HAP-1 (cell line): Measurements from ENCODE around the gene HINT3.
A peak's percentile ranks its signal among the peaks of the same experiment; 100 is the strongest.
"Not testable (repeated sequence)": the region's sequence is repeated elsewhere in the genome, so short reads cannot be mapped to it uniquely, and the experiment has no call there.

Experiments
- DNase-seq, 2 experiments: peaks; one replicate each; pipeline ENCODE4 v3.0.0-alpha.2; 2016 to 2020; ENCODE audit warnings: low spot score in 2 of 2
- H3K27me3 ChIP-seq: fragments of 250-450 bp; sonication (Bioruptor Pico); 2 replicates; pipeline ENCODE4 v1.5.1; 2020; ENCODE audit warnings: low read depth, mild to moderate bottlenecking, moderate library complexity
- H3K36me3 ChIP-seq: fragments of 250-450 bp; sonication (Bioruptor Pico); replicated peaks from 2 replicates; pipeline ENCODE4 v1.5.1; 2020; ENCODE audit warnings: mild to moderate bottlenecking
- H3K4me1 ChIP-seq: fragments of 250-450 bp; sonication (Bioruptor Pico); 2 replicates; pipeline ENCODE4 v1.5.1; 2020; ENCODE audit warnings: mild to moderate bottlenecking
- H3K4me3 ChIP-seq: fragments of 250-450 bp; sonication (Bioruptor Pico); 2 replicates; pipeline ENCODE4 v1.5.1; 2020; ENCODE audit warnings: mild to moderate bottlenecking, moderate library complexity
- H3K9me3 ChIP-seq: fragments of 250-450 bp; sonication (Bioruptor Pico); 2 replicates; pipeline ENCODE4 v1.5.1; 2020; ENCODE audit warnings: mild to moderate bottlenecking, moderate library complexity
- in situ Hi-C: fragments of 300-500 bp; cut with MboI; formaldehyde crosslinking; loops from 3 replicates; pipeline ENCODE4 v1.14.3; 2020; ENCODE audit warnings: low sequenced_read_pairs, inconsistent platforms, mixed read lengths

The HINT3 gene

DNA sequence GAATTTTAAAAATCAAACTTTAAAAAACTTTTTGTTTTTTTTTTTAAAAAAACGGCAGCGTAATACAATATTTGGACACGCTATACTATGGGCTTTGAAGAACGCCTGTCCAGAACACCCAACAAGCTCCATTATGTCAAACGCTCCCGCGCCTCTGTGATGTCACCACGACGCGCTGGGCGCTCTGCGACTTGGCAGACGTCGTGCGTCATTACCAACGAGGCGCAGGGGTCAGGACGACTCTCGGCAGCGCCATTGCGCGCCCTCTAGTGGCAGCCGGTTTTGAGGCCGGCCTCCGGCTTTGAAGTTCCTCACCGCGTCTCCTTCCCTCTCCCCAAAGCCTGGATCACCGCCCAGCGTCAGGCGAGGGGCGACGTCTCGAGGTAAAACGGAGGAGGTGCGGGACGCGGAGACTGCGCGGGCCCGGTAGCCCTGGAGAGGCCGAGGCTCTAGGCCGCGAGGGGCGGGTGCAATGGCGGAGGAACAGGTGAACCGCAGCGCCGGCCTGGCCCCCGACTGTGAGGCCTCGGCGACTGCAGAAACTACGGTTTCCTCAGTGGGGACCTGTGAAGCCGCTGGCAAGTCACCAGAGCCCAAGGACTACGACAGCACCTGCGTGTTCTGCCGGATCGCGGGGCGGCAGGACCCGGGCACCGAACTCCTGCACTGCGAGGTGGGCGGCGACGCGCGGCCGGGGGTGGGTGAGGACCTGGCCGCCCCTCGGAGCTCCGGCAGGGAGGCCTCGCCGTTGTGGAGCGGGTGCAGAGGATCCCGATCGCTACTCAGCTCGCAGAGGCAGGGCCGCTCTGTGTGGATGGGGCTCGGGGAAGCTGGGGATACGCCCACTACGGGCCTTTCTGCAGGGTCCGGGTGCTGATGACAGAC is at the start of gene HINT3:
Gene HINT3, plus strand, starts transcription at position 265 of the 885 bp plus-strand sequence. Its CDS starts 208 bp downstream, at position 473.
- DNase-seq: peak; percentile 92 to 99
- in situ Hi-C loops: loop anchor here (10.0 kb wide), 1 partner anchor 172 kb away; no protein-coding TSS in a partner anchor
- Histone ChIP-seq H3K36me3 (no peaks in the 10 kb centered on the region; the same call in 1 of the 2 replicates), H3K4me1 (peaks cover 12% of the 10 kb centered on the region), H3K4me3 (peak within 1 kb of the TSS; percentile 79), H3K9me3 (no peaks in the 10 kb centered on the region), H3K27me3 (no peaks in the 10 kb centered on the region)

DNA sequence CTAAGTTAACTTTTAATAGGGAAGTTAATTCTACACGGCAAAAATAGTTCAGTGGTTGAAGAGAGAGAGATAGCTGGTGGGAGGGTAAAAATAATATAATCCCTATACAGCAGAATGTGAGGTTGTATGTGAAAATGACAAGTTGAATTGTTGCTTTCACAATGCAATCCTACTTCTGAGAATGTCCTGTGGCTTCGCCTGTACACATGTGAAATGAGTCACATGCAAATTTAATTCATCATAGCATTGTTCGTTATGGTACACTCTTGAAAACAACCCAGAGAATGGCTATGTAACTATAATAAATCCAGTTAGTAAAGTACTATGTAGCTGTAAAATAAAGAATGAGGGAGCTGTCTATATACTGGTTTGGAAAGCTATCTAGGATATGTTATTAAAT is 46.0 kb upstream of the HINT3 start:
- peaks cover 38% of the 10 kb centered on the region for H3K4me1 ChIP-seq
- no peaks in the 10 kb centered on the region for H3K27me3 ChIP-seq
- no peak overlapping the region for H3K4me3 ChIP-seq
- DNase-seq: peak in 1 of 2 experiments; percentile 33
- in situ Hi-C loops: no loop called here
- no peaks in the 10 kb centered on the region for H3K36me3 ChIP-seq
- no peaks in the 10 kb centered on the region for H3K9me3 ChIP-seq

DNA sequence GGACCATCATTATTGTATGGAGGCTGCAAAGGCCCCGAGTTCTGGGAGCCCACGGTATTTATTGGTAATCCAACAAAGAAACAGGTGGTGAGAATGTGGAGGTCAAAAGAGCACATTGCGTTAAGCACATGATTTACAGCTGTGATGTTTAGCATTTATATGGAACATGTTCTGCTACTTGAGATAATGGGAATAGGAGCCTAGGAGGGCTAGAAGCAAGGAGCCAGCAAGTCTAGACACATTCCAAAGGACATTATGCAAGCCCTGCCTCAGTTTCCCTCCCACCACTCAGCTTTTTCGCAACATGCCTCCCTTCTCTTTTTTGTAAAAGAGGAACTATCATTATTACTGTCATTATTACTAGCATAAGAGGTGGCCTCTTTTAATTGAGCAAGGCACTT is 45.5 kb upstream of the HINT3 start:
- DNase-seq: peak; percentile 62 to 72
- H3K9me3 ChIP-seq, H3K4me3 ChIP-seq, H3K36me3 ChIP-seq, H3K27me3 ChIP-seq, in situ Hi-C loops: not testable (repeated sequence)
- H3K4me1 ChIP-seq: peaks cover 38% of the 10 kb centered on the region

DNA sequence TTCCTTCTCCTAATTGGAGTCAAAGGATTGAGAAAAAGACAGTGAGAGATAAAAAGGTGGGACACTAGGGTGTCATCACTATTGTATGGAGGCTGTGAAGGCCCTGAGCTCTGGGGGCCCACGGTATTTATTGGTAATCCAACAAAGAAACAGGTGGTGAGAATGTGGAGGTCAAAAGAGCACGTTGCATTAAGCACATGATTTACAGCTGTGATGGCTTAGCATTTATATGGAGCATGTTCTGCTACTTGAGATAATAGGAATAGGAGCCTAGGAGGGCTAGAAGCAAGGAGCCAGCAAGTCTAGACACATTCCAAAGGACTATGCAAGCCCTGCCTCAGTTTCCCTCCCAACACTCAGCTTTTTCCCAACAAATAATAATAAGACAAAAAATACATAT is 44.1 kb upstream of the HINT3 start:
- H3K36me3 ChIP-seq, H3K9me3 ChIP-seq, H3K4me3 ChIP-seq, H3K27me3 ChIP-seq, in situ Hi-C loops: not testable (repeated sequence)
- H3K4me1 ChIP-seq: peaks cover 38% of the 10 kb centered on the region
- peak in 1 of 2 experiments; percentile 14 for DNase-seq

DNA sequence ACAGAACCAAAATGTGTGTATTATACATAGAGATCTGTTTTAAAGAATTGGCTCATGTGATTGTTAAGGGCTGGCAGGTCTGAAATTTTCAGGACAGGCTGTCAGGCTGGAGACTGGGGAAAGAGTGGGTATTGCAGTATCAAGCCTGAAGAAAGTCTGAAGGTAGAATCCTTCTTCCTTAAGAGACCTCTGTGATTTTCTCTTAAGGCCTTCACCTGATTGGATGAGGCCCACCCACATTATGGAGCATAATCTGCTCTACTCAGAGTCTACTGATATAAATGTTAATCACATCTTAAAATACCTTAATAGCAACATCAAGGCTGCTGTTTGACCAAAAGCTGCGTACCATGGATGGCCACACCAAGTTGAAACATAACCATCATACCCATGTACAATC is 43.4 kb upstream of the HINT3 start:
- DNase-seq: no peak
- Histone ChIP-seq H3K36me3 (no peaks in the 10 kb centered on the region), H3K4me1 (peaks cover 38% of the 10 kb centered on the region), H3K9me3 (no peaks in the 10 kb centered on the region), H3K4me3 (no peak overlapping the region), H3K27me3 (no peaks in the 10 kb centered on the region)
- in situ Hi-C loops: no loop called here

DNA sequence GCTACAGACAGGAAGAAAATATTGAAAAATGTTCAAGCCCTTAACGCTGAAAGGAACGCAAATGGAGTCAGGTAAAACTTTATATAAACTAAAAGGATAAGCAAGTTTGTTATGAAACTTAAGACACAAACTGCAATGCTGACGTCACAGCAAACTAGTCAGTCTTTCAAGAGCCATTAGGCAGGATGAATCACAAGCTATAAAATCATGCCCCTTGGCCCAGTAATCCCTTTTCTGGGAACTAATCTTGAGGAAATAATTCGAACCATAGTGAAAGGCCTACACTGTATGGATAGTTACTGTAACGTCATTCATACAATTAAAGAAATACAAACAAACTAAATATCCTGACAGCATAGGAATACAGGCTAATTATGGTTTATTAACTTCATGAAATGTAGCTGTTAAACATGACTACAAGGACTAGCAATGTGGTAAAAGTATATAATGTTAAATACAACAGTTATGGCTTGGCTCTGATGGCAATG is 42.7 kb upstream of the HINT3 start:
- no peak overlapping the region for H3K4me3 ChIP-seq
- no peaks in the 10 kb centered on the region for H3K27me3 ChIP-seq
- in situ Hi-C loops: no loop called here
- H3K4me1 ChIP-seq: peaks cover 40% of the 10 kb centered on the region
- H3K9me3 ChIP-seq: no peaks in the 10 kb centered on the region
- peak; percentile 49 to 75 for DNase-seq
- no peaks in the 10 kb centered on the region for H3K36me3 ChIP-seq

DNA sequence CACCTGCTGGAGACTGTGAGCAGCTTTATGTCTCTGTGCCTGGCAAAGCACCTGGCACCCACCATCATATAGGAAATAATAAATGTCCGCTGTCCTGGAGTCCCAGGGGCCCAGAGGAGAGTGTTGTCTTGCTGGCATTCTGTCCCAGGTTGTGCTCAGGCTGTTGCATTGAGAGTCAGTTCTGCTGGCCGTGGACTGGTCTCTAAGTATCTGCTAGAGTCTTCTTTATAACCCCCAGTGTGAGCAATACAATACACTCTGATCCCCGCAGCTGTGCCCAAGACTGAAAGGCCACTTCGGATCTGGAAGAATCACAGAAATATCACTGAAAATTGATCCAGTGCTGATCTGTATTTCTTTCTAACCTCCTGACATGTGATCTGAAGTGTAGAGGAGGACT is 38.3 kb upstream of the HINT3 start:
- no peak overlapping the region for H3K4me3 ChIP-seq
- peaks cover 16% of the 10 kb centered on the region for H3K4me1 ChIP-seq
- no peak for DNase-seq
- H3K36me3 ChIP-seq: peaks cover 5% of the 10 kb centered on the region; the same call in 1 of the 2 replicates
- H3K27me3 ChIP-seq: no peaks in the 10 kb centered on the region
- no peaks in the 10 kb centered on the region for H3K9me3 ChIP-seq
- in situ Hi-C loops: no loop called here

DNA sequence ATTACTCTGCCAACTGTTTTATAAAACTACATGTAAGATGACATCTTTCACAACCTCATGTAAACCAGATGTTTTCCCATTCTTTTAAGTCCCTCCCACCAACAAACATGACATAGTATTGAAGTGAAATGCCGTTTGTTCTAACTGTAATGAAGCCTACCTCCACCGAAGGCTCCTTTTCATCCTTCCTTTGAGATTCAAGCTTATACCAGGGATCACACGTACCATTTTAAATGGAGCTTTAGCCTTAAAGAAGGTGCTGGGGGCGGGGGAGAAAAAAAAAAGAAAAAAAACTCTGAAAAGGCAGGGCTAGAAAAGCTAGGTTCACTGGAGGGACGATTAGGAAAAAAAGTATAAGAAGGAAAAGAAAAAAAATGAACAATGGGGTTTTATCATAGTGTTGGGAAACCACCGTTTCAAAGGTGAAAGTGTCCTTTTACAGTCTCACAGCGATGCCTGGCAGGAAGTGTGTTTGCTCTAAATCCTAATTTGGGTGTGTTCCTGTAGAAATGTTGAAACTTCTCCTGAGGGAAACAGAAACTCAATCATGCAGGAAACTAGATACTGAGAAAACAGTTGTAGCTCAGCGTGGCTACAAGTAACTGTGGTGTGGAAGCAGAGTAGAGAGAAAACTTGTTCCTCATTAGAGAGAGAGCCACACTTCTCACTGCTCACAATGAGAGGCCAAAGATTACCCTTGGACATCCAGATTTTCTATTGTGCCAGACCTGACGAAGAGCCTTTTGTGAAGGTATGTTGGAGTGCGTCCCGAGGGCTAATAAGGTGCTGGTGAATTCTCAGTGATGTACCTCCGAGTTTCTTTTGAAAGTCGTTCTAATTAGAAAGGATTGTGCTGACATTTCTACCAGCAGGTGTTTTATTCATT is 37.6 kb upstream of the HINT3 start:
- Histone ChIP-seq H3K27me3 (no peaks in the 10 kb centered on the region), H3K4me1 (peaks cover 10% of the 10 kb centered on the region), H3K4me3 (no peak overlapping the region), H3K36me3 (peaks cover 10% of the 10 kb centered on the region; the same call in 1 of the 2 replicates), H3K9me3 (no peaks in the 10 kb centered on the region)
- in situ Hi-C loops: no loop called here
- DNase-seq: peak; percentile 26 to 34

DNA sequence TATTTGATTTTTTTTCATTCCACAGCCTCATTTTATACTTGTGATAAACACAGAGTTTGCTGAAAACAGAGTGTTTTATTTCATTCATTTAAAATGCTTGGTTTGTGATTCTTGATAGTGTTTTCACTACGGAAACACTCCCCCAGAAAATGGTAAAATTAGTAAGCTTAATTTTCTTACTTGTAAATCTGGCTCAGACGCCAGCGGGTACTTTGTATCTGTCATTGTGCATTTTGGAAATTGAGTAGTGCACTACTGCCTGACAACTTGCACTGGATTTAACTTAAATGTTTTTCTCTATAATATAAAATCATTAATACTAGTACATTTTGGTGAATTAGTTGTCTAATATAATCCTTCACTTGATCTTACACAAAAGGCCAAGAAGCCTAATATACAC is 37.0 kb upstream of the HINT3 start:
- H3K4me1 ChIP-seq: peaks cover 4% of the 10 kb centered on the region
- H3K4me3 ChIP-seq: no peak overlapping the region
- no peaks in the 10 kb centered on the region for H3K9me3 ChIP-seq
- H3K27me3 ChIP-seq: no peaks in the 10 kb centered on the region
- peaks cover 10% of the 10 kb centered on the region for H3K36me3 ChIP-seq
- DNase-seq: no peak
- in situ Hi-C loops: no loop called here

DNA sequence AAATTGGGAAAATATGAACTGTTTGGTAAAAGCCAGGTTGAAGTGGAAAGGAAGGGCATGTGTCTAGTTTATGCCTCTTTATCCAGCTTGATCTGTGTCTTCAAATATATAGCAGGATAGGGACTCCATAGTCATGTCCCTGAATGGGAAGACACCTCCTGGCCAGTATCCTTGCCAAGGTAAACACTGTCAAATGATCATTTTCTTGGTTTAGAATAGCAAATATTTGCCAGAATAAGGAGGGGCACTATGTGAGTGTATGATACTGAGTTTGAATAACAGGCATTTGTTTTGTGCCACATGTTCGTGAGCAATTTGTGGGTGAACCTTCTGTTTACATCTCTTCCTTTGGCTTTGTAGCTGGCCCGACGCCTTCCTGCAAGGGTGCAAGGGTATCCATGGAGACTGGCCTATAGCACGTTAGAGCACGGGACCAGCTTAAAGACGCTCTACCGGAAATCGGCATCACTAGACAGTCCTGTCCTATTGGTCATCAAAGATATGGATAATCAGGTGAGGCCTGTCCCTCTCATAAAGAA is 34.2 kb upstream of the HINT3 start:
- Histone ChIP-seq H3K4me3 (no peak overlapping the region), H3K4me1 (peaks cover 4% of the 10 kb centered on the region; the same call in 1 of the 2 replicates), H3K9me3 (no peaks in the 10 kb centered on the region), H3K36me3 (peaks cover 12% of the 10 kb centered on the region), H3K27me3 (no peaks in the 10 kb centered on the region)
- in situ Hi-C loops: no loop called here
- DNase-seq: no peak

DNA sequence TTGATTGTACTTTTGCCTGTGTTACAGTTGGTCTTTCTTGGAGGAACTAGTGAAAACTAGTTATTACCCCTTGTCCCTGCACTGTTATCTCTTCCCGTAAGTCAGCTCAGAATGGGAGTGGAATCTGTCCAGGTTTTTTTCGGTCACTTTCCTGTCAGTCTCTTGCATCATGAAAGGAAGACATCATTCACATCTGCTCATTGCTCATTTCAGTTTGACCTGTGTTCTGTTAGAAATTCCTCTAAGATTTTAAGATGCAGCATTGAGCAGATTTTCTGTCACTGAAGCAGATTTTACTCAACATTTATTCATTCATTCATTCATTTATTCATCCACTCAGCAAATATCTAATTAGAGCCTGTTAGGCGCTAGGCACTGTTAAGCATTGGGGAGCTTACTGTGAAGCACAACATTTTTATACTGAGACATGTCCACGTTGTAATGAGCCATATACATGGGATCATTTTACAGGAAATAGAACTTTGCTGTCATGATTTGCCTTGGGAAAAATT is 33.1 kb upstream of the HINT3 start:
- in situ Hi-C loops: no loop called here
- H3K9me3 ChIP-seq: no peaks in the 10 kb centered on the region
- H3K4me1 ChIP-seq: peaks cover 3% of the 10 kb centered on the region; the same call in 1 of the 2 replicates
- H3K36me3 ChIP-seq: peaks cover 12% of the 10 kb centered on the region
- H3K4me3 ChIP-seq: no peak overlapping the region
- H3K27me3 ChIP-seq: no peaks in the 10 kb centered on the region
- DNase-seq: no peak

DNA sequence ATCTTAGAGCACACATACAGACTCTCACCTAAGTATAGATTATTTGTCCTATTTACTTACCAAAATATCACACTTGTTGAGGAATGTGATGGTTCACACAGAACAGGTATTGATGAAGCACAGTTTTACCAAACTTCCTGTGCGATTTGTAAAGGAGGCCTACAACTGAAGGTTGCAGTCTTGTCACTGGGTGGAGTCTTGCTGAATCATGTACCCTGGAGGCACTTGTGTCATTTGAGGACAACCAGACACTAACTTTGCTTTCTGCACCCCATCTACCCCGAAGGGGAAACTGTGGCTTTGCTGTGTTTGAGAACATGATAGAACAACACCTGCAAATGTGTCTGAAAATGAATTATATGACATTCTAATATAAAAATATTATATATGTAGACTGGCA is 32.4 kb upstream of the HINT3 start:
- DNase-seq: no peak
- in situ Hi-C loops: no loop called here
- H3K4me1 ChIP-seq: peaks cover 2% of the 10 kb centered on the region; the same call in 1 of the 2 replicates
- H3K27me3 ChIP-seq: no peaks in the 10 kb centered on the region
- no peaks in the 10 kb centered on the region for H3K9me3 ChIP-seq
- H3K36me3 ChIP-seq: peaks cover 12% of the 10 kb centered on the region
- H3K4me3 ChIP-seq: no peak overlapping the region

DNA sequence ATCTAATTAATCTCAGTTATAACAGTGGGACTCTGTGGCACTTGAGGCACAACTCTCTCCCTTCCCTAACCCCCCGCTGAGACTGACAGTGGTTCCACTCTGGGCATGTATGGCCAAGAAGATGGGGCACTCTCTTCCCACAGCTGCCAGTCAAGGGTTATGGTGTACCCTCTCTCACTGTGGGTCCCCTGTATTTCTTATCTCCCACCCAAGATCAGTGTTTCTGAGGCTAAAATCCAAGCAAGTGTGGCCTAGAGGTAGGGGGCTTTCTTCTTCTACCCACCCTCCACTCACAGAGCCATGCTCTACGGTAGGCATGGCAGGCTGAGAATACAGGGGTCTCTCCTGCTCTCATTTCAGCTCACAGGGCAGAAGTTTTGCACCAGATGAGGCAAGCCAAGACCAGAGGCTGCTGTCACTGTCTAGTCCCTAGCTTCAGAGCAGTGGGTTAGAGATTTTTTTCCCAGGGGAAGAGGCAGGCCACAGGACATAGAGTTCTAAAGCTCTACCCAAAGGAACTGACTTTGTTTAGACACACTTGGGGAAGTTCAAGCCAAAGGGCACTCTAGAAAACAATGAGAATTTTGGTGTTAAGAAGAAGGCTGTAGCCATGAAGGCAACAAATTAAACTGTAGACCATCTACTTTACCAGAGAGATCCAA is 31.7 kb upstream of the HINT3 start:
- Histone ChIP-seq H3K4me3 (no peak overlapping the region), H3K4me1 (peaks cover 2% of the 10 kb centered on the region; the same call in 1 of the 2 replicates), H3K36me3 (peaks cover 12% of the 10 kb centered on the region), H3K27me3 (no peaks in the 10 kb centered on the region), H3K9me3 (no peaks in the 10 kb centered on the region)
- DNase-seq: no peak
- in situ Hi-C loops: no loop called here
